Panc1 (cell line): ENCODE results near the gene GRIA4. TPM values are rescaled to one million over a fixed set of nuclear protein-coding genes. Genes with fewer than 3 reads are reported as not detected.

ENCODE experiments used
- ATAC-seq: fragments of 200-7000 bp; cut with Tn5 transposase; 2 replicates; pipeline ENCODE4 v1.9.1; 2020; ENCODE audit warnings: mild to moderate bottlenecking, moderate library complexity
- BruUV-seq: library from RNA; stranded (reverse); fragments of 400-500 nt; replicated peaks from 2 replicates; lab custom pipeline; 2021; lab: Mats Ljungman, UMichigan
- CTCF ChIA-PET: fragments of 300-600 bp; sonication (Branson Sonifier 250); formaldehyde crosslinking; loops from one replicate; lab custom pipeline; 2022; ENCODE audit warnings: antibody characterized with exemption; lab: Charles Lee
- POLR2A ChIA-PET: fragments of 300-600 bp; sonication (Branson Sonifier 250); formaldehyde crosslinking; loops from one replicate; lab custom pipeline; 2022; ENCODE audit warnings: antibody characterized with exemption; lab: Charles Lee
- DNase-seq: peaks from one replicate; pipeline ENCODE4 v3.0.0-alpha.2; 2010; ENCODE audit warnings: low read depth, low spot score
- H3K27ac ChIP-seq: 2 replicates; pipeline ENCODE4 v1.5.1; 2011; ENCODE audit warnings: mild to moderate bottlenecking, low read length, inconsistent platforms
- H3K27me3 ChIP-seq: fragments of 200-500 bp; sonication (Bioruptor generic); 2 replicates; pipeline ENCODE4 v1.6.0; 2014; ENCODE audit warnings: low read length, inconsistent platforms; ENCODE audit not compliant: control insufficient read depth, insufficient read depth
- H3K36me3 ChIP-seq: fragments of 200-500 bp; sonication (Bioruptor generic); 2 replicates; pipeline ENCODE4 v1.5.1; 2014; ENCODE audit warnings: inconsistent platforms, mild to moderate bottlenecking, low read length, moderate library complexity; ENCODE audit not compliant: control insufficient read depth, insufficient read depth
- H3K4me1 ChIP-seq: 2 replicates; pipeline ENCODE4 v1.5.1; 2011; ENCODE audit warnings: inconsistent platforms, mild to moderate bottlenecking, low read length, moderate library complexity; ENCODE audit not compliant: control insufficient read depth, insufficient read depth
- H3K4me3 ChIP-seq, 2 experiments: 2 replicates each; pipeline ENCODE4 v1.5.1; 2011 to 2012; ENCODE audit warnings: low read depth in 2 of 2, low read length in 2 of 2, mild to moderate bottlenecking in 2 of 2, inconsistent platforms in 1 of 2, moderate library complexity in 1 of 2
- H3K9me3 ChIP-seq: fragments of 200-500 bp; sonication (Bioruptor generic); 2 replicates; pipeline ENCODE4 v1.5.1; 2014; ENCODE audit warnings: low read depth, mild to moderate bottlenecking, inconsistent platforms, low read length, moderate library complexity; ENCODE audit not compliant: control insufficient read depth, insufficient read depth
- POLR2AphosphoS5 ChIP-seq: IDR thresholded peaks from 2 replicates; pipeline ENCODE4 v1.6.1; 2012; ENCODE audit warnings: mild to moderate bottlenecking, low read depth, low read length, moderate library complexity
- SIN3A ChIP-seq: IDR thresholded peaks from 2 replicates; pipeline ENCODE4 v1.6.1; 2012; ENCODE audit warnings: low read depth, mild to moderate bottlenecking, low read length, moderate library complexity, borderline replicate concordance; ENCODE audit not compliant: insufficient read depth
- TCF7L2 ChIP-seq: IDR thresholded peaks from 2 replicates; pipeline ENCODE4 v1.6.1; 2011; ENCODE audit warnings: mild to moderate bottlenecking, low read depth, low read length, inconsistent platforms
- in situ Hi-C: cut with HindIII; loops from 2 replicates; pipeline ENCODE4 v1.10.0; 2016; ENCODE audit warnings: low sequenced_read_pairs, low pct_unique_long_range_greater_than_20kb
- intact Hi-C: fragments of 100-400 bp; cut with micrococcal nuclease; formaldehyde crosslinking; loops from one replicate; pipeline ENCODE4 v1.10.0; 2022; ENCODE audit not compliant: unreplicated experiment
- total RNA-seq: library from RNA; stranded (reverse); gene quantifications from one replicate; pipeline ENCODE4 v1.2.1, GENCODE V29; 2021; ENCODE audit not compliant: unreplicated experiment
- TF ChIP-seq, protein P1 (sequence below), 2 experiments: IDR thresholded peaks; 2 replicates each; pipeline ENCODE4 v1.6.1; 2011 to 2012; ENCODE audit warnings: low read depth in 2 of 2, control low read depth in 1 of 2, low read length in 1 of 2, mild to moderate bottlenecking in 1 of 2, moderate library complexity in 1 of 2; ENCODE audit not compliant: insufficient read depth in 1 of 2
- TF ChIP-seq, protein P2 (sequence below): fragments of 450-650 bp; IDR thresholded peaks from 2 replicates; pipeline ENCODE4 v1.5.1; 2017; ENCODE audit warnings: mild to moderate bottlenecking

GRIA4 gene
- total RNA-seq, 1 experiment from 2014 or later = not detected

DNA sequence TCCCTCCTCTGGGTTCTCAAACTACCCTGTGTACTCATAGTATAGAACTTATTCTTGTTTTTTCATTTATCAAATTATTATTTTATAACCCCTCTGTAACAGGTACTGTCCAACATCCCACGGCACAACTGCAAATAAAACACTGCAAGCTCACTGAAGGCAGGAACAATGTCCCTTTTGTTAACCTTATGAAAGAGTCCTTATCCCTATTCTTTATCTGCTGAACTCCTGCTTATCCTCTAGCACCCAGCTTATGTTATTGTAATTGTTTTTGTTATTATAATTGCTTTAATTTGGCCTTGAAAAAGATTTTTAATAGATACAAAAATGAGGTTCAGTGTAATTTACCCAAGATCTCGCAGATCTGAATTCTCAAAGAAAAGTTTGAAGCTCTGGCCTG, 281.8 kb downstream of the GRIA4 start:
- no peak for ATAC-seq

DNA sequence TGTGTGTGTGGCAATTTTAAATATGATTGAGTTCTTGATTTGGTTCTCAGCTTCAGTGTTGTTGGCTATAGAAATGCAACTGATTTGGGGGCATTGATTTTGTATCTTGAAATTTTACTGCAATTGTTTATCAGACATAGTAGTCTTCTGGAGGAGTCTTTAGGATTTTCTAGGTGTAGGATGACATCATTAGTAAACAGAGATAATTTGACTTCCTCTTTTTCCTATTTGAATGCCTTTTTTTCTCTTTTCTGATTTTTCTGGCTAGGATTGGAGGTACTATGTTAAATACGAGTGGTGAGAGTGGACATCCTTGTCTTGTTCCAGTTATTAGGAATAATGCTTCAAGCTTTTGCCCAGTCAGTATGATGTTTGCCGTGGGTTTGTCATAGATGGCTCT, 287.3 kb downstream of the GRIA4 start:
- no peak for TF ChIP-seq TCF7L2
- TF ChIP-seq SIN3A = no peak
- TF ChIP-seq, protein P1, sequence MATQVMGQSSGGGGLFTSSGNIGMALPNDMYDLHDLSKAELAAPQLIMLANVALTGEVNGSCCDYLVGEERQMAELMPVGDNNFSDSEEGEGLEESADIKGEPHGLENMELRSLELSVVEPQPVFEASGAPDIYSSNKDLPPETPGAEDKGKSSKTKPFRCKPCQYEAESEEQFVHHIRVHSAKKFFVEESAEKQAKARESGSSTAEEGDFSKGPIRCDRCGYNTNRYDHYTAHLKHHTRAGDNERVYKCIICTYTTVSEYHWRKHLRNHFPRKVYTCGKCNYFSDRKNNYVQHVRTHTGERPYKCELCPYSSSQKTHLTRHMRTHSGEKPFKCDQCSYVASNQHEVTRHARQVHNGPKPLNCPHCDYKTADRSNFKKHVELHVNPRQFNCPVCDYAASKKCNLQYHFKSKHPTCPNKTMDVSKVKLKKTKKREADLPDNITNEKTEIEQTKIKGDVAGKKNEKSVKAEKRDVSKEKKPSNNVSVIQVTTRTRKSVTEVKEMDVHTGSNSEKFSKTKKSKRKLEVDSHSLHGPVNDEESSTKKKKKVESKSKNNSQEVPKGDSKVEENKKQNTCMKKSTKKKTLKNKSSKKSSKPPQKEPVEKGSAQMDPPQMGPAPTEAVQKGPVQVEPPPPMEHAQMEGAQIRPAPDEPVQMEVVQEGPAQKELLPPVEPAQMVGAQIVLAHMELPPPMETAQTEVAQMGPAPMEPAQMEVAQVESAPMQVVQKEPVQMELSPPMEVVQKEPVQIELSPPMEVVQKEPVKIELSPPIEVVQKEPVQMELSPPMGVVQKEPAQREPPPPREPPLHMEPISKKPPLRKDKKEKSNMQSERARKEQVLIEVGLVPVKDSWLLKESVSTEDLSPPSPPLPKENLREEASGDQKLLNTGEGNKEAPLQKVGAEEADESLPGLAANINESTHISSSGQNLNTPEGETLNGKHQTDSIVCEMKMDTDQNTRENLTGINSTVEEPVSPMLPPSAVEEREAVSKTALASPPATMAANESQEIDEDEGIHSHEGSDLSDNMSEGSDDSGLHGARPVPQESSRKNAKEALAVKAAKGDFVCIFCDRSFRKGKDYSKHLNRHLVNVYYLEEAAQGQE (IDR thresholded peaks at IDR 0.05; ENCODE audit: insufficient read depth in 1 of 2, low read depth in 2 of 2, low read length in 1 of 2) = no peak
- TF ChIP-seq POLR2AphosphoS5 = no peak
- TF ChIP-seq, protein P2, sequence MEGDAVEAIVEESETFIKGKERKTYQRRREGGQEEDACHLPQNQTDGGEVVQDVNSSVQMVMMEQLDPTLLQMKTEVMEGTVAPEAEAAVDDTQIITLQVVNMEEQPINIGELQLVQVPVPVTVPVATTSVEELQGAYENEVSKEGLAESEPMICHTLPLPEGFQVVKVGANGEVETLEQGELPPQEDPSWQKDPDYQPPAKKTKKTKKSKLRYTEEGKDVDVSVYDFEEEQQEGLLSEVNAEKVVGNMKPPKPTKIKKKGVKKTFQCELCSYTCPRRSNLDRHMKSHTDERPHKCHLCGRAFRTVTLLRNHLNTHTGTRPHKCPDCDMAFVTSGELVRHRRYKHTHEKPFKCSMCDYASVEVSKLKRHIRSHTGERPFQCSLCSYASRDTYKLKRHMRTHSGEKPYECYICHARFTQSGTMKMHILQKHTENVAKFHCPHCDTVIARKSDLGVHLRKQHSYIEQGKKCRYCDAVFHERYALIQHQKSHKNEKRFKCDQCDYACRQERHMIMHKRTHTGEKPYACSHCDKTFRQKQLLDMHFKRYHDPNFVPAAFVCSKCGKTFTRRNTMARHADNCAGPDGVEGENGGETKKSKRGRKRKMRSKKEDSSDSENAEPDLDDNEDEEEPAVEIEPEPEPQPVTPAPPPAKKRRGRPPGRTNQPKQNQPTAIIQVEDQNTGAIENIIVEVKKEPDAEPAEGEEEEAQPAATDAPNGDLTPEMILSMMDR = no peak
- no peaks in the 10 kb centered on the region for H3K36me3 ChIP-seq
- DNase-seq = no peak
- intact Hi-C loops = no loop called here
- no peaks in the 10 kb centered on the region for H3K27me3 ChIP-seq
- H3K4me3 ChIP-seq = no peak overlapping the region
- ChIA-PET CTCF (no interaction called here), POLR2A (no interaction called here)
- in situ Hi-C loops = no loop called here
- no peaks in the 10 kb centered on the region for H3K9me3 ChIP-seq
- H3K27ac ChIP-seq = no peak overlapping the region
- ATAC-seq = no peak
- BruUV-seq = no TSS peak
- no peaks in the 10 kb centered on the region for H3K4me1 ChIP-seq

More for the DNA sequence above, 281.8 kb downstream of the GRIA4 start:
- in situ Hi-C loops = no loop called here
- H3K9me3 ChIP-seq = no peaks in the 10 kb centered on the region
- no peak overlapping the region for H3K4me3 ChIP-seq
- BruUV-seq = no TSS peak
- ChIA-PET POLR2A (no interaction called here), CTCF (no interaction called here)
- TF ChIP-seq, protein P1 (IDR thresholded peaks at IDR 0.05; ENCODE audit: insufficient read depth in 1 of 2, low read depth in 2 of 2, low read length in 1 of 2) = no peak
- TF ChIP-seq TCF7L2 = no peak
- TF ChIP-seq SIN3A = no peak
- TF ChIP-seq, protein P2 = no peak
- no peak for TF ChIP-seq POLR2AphosphoS5
- H3K27me3 ChIP-seq = no peaks in the 10 kb centered on the region; the same call in 1 of the 2 replicates
- H3K36me3 ChIP-seq = no peaks in the 10 kb centered on the region
- intact Hi-C loops = no loop called here
- DNase-seq = no peak
- no peak overlapping the region for H3K27ac ChIP-seq
- no peaks in the 10 kb centered on the region for H3K4me1 ChIP-seq
